GOT3 (cell line): ENCODE data around the gene SARS1.
"Not testable (repeated sequence)": the region's sequence is repeated elsewhere in the genome, so short reads cannot be mapped to it uniquely, and the experiment has no call there.

Source experiments
- DNase-seq: peaks from one replicate; lab custom pipeline; 2025; ENCODE audit warnings: mixed read lengths; lab: John Stamatoyannopoulos, UW

The SARS1 gene

DNA sequence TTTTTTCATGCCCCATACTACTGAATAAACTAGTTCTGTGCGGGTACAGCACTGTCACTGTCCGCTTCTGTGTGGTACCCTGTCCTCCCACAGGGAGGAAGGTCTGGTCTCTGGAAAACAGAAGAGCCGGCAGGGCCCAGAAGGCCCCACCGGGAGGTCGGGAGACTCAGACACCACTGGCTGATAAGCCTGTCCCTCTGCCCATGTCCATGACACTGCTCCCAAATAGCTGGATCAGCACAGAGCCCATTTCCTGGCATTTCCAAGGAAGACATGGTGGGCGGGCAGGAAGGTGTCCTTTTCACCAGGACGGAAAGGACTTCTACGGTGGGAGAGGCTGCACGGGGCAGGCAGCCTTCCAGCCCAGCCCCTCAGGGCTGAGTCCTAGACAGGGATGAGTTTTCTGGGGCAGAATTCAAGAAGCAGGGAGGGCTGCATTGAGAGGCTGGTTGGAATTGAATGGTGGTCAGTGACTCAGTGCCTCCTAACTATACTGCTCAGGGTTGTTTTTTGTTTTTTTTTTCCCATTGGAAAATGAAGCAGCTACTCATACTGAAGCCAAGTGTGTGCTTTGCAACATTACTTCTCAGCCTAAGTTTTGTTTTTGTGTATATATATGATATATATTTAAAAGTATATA lies 62.1 kb downstream of the SARS1 start:
- DNase-seq = no peak

DNA sequence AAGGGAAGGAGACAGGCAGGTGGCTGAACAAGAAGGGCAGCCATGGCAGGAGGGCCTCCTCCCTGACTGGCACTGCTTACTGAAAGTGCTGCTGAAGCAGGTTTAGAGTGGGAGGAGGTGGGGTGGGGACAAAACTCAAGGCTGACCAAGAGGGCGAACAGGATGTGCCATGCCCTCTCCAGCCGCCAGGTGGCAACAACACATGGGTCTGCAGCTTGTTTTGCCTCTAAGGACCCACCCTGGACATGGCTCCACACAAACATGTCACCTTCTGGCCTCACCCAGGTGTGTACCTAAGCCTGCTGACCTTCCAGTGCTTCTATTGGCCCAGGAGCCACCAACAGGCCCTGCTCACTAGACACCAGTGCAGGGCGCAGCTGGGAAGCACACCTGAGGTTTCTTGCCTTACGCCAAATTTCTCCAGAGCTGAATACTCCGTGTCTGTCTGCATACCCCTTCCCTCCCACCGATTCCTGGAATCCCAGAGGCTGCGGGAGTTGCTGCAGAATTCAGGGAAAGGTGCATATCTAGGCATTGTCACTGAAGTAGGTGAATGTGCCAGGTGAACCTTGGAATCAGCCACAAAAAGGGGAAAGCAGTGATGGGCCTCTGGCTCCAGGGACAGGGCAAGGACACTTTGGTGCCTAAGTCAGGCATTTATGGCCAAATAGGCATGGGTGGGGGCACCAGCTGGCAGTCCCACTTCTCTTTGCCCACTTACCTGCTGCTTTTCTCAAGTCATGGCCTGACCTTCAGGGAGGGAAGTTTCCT lies 63.9 kb downstream of the SARS1 start:
- no peak for DNase-seq

DNA sequence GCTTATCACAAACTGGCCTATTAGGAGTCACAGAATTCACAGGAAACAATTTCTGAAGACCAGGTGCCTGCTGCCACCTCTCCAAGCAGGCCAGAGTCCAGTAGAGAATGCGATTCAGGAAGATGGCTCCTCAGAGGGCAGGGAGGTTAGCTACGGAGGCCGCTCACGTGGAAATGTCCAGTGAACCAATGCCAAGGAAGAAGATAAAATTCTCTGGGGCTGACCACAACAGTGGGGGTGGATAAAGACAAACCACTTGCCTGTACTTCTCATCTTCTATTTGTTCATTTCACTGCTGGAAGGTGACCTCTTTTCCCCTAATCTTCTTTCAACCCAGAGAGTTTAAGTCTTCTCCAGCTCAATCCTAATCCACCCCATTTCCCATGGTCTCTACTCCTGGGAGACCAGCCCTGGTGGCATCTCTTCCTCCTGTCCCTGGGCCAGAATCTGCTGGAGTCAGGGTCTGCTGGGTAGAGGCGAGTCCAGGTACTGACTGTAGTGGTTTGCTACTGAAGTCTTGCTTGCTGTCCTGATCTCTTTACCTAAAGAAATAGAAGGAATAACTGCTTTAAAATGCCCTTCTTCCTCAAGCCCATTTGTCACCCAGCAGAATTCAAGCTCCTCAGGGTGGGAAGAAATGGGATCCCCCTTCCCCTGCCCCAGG lies 66.0 kb downstream of the SARS1 start:
- no peak for DNase-seq

DNA sequence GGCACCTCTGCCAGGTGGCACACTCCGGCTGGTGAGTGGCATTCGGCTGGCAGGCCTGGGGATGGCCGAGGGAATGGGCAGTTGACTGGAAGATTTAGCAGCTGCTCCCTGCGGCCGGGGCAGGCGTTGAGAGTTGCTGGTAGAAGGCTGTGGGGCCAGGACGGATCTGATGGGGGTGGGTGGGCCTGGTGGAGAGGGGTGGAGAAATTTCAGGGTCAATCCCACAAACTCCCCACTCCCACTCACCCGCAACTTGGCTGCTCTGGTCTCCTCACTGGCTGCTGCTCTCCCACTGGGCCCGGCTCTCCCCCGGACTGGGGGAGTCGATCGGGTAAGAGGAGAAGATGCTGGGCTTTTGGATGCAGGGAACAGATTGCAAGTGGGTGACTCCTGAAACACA lies 67.1 kb downstream of the SARS1 start:
- DNase-seq = no peak

DNA sequence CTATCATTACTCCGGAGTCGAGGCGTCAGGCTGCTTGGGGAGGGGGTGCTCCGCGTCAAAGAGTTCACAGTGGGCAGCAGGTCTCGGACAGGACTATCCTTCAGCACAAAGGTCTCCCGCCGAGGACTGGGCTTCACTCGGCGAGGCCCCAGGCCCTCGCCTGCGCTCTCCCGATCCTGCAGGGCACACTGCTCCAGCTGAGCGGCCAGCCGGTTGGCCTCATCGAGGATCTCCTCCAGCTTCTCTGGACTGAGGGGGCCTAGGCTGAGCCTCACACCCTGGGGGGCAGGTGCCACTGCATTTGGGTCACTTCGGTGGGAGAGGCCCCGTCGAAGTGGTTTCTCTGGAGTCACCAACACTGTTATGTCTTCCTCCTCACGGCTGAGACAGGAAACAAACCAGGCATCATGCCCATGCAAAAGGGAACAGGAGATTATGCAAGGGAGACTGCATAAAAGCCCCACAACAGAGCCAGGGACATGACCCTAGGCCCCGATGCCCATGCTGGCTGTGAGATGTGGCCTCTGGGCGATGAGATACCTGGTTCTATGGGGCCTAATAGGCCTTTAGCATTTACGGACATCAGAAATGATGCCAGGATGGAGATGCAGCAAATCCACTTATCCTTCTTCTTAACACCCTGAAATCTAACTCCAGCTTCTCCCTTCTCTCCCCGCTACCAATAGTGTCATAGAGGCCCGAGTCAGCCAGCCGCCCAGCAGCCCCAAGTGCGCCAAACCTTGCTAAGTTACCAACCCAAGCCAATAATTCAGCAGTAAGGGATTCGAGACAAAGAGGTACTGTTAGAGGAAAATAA lies 68.2 kb downstream of the SARS1 start:
- DNase-seq = no peak

DNA sequence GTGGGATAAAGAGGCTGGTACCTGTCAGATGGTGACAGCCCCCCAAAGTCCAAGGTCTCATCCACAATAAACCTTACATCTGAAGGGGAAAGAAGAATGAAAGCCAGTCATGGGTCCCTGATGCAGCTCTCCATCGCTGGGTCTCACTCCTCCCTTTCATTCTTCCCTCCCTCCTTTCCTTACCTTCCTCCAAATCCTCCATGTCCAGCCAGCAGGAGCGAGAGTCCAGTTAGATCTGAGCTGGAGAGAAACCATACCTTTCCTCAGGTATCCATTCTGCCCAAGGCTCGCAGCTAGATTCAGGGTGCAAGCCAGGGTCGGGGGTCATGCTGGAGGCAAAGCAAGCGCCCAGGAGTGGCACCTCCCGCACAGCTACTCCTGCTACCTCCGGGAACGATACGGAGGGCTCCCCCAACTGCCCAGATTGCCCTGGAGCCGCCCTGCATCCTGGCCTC lies 68.8 kb downstream of the SARS1 start:
- DNase-seq = no peak

DNA sequence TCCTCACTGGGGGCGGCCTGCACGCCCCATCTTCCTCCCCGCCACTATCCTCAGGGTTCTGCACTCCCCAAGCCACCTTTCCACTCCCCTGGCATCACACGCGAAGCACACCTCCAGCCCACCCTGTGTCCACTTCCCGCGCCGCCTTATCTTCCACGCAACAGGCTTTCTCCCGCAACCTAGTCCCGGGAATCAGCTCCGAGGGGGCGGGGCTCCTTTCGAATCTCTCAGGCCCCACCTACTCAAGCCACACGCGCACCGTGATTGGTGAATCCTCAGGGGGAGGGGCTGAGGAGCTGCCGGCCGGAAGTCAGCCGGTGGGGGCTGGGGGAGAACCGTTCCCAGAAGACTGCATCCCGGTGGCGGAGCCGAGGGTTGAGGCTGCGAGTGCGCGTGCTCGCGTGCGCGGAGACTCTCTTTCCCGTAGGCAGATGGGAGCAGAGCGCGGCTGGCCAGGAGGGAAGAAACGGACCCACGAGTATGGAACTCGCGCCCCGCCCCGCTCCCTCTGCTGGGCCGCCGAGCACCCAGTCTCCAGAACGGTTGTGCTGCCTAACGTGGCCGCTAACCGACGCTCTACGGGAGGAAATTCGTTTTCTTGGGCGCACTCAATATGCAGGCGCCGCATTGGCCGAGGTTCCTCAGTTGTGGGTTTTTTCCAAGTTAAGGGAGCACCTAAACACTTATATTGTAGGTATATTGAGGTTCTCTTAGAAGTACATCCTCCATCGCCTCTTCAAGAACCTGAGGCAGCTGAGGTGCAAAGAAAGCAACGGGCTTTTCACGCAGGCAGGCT lies 69.4 kb downstream of the SARS1 start, which contains the start of gene PSRC1:
Gene PSRC1, minus strand, starts transcription at position 194 of the 796 bp plus-strand sequence.
- peak; percentile 65 for DNase-seq

DNA sequence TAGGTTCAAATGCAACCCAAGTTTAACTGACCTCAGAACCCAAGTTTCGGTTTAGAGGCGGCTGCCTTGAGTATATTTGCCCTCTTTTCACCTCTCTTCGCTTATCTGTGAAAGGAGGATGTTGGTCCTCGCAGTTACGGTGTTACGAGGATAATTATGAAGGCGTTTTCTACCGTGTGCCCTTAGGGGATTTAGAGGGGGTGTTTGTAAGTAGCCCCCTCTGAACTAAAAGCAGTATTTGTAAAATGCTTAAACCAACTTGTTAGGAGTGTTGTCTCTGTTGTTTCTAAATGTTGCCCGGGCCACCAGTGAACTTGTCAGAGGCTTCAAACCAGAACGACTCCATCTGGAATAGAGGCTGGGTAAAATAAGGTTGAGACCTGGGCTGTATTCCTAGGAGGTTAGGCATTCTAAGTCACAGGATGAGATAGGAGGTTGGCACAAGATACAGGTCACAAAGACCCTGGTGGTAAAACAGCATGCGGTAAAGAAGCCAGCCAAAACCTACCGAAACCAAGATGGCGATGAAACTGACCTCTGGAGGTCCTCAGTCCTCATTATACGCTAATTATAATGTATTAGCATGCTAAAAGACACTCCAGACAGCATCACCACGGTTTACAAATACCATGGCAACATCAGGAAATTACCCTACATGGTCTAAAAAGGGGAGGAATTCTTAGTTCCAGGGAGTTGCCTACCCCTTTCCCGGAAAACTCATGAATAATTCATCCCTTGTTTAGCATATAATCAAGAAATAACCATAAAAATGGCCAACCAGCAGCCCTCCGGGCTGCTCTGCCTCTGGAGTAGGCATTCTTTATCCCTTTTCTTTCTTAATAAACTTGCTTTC lies 70.3 kb downstream of the SARS1 start:
- no peak for DNase-seq

DNA sequence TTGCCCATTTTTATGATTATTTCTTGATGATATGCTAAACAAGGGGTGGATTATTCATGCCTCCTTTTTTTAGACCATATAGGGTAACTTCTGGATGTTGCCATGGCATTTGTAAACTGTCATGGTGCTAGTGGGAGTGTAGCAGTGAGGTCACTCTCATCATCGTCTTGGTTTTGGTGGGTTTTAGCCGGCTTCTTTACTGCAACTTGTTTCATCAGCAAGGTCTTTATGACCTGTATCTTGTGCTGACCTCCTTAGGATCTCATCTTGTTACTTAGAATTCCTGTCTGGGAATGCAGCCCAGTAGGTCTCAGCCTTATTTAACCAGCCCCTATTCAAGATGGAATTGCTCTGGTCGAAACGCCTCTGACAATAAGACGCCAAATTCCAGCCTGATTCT lies 73.0 kb downstream of the SARS1 start:
- not testable (repeated sequence) for DNase-seq
